GM10248 (cell line): Measurements from ENCODE around the gene NTHL1.

Experiments
- CTCF ChIA-PET: fragments of 300-600 bp; sonication (Branson Sonifier 250); formaldehyde crosslinking; extraction: SDS; loops from one replicate; lab custom pipeline; 2021; ENCODE audit warnings: antibody characterized with exemption; lab: Yijun Ruan, JAX
- POLR2A ChIA-PET: fragments of 350-650 bp; sonication (Branson Sonifier 250); formaldehyde crosslinking; extraction: SDS; loops from one replicate; lab custom pipeline; 2020; ENCODE audit warnings: antibody characterized with exemption; lab: Yijun Ruan, JAX
- DNase-seq: peaks from one replicate; pipeline ENCODE4 v3.0.0; 2012; ENCODE audit errors: extremely low spot score
- CTCF ChIP-seq: IDR thresholded peaks from 2 replicates; pipeline ENCODE4 v1.5.1; 2012; ENCODE audit warnings: mild to moderate bottlenecking, low read depth; ENCODE audit errors: extremely low read depth, missing control alignments, control extremely low read depth

Gene NTHL1

GRCh38 chr16:2084895-2085625 lies 37.4 kb upstream of the NTHL1 start:
- ChIA-PET CTCF (no interaction called here), POLR2A (interaction anchor here (0.6 kb wide), 1 partner anchor 71 kb away, joined by 3 read pairs; the partner anchor contains the start of gene TRAF7)
- DNase-seq: no peak
- no peak for TF ChIP-seq CTCF

- no peak for TF ChIP-seq CTCF
- POLR2A ChIA-PET: interaction anchor here (0.6 kb wide), 1 partner anchor 71 kb away, joined by 3 read pairs; the partner anchor contains the start of gene TRAF7
These were observed 36.5 kb upstream of the NTHL1 start for GRCh38 chr16:2083876-2084780.

GRCh38 chr16:2083409-2083808 lies 35.8 kb upstream of the NTHL1 start:
- ChIA-PET CTCF (no interaction called here), POLR2A (interaction anchor here (0.6 kb wide), 1 partner anchor 380 kb away, joined by 3 read pairs; no protein-coding TSS in a partner anchor)
- no peak for TF ChIP-seq CTCF
- DNase-seq: no peak

More at GRCh38 chr16:2083876-2084780, 36.5 kb upstream of the NTHL1 start:
- CTCF ChIA-PET: no interaction called here
- DNase-seq: no peak

- ChIA-PET CTCF (no interaction called here), POLR2A (interaction anchor here (0.5 to 0.6 kb wide), 2 partner anchors 132 to 381 kb away, joined by 3 to 6 read pairs; partner anchors contain the start of gene PGP)
- TF ChIP-seq CTCF: no peak
- DNase-seq: no peak
These were observed 35.3 kb upstream of the NTHL1 start for GRCh38 chr16:2082983-2083364.

- no peak for DNase-seq
- no peak for TF ChIP-seq CTCF
- CTCF ChIA-PET: no interaction called here
- POLR2A ChIA-PET: interaction anchor here (0.5 kb wide), 1 partner anchor 132 kb away, joined by 6 read pairs; the partner anchor contains the start of gene PGP
These were observed 34.7 kb upstream of the NTHL1 start for GRCh38 chr16:2082171-2082982.
